ENCODE data around the gene KATNAL2.
"Not testable (repeated sequence)": the region's sequence is repeated elsewhere in the genome, so short reads cannot be mapped to it uniquely, and the experiment has no call there.

The KATNAL2 gene

DNA sequence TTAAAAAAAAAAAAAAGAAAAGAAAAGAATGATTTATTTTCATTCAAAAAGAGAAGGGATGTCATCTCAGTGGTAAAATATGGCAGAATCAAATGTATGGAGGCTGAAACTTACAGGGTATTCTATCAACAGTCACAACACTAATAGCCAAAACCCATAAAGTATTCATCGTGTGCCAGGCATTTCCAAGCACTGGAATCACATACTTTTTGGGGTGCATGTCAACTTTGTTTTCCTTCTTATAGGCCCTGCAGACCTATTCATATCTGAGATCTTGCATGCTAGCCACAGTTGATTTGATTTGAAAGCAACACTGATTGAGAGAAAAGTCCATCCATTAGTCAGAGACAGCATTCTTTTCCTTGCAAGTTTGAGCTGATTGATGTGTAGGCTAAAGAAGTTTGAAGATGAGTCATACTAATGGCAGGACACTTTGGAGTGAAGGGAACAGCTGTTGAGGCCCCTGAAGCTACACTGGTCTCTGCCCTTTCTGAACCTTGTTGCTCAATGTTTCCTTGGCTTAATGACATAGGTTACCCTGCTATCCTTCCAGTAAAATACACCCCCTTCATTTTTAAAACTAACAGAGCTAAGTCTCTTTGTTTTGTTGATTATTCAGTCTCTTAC lies 22.0 kb downstream of the KATNAL2 start:
- DNase-seq (ENCODE audit: low read depth in 2 of 2), result no peak

- no peak for DNase-seq (ENCODE audit: low read depth in 2 of 2)
Measured at GRCh38 chr18:46939998-46940571, 22.7 kb downstream of the KATNAL2 start.

DNA sequence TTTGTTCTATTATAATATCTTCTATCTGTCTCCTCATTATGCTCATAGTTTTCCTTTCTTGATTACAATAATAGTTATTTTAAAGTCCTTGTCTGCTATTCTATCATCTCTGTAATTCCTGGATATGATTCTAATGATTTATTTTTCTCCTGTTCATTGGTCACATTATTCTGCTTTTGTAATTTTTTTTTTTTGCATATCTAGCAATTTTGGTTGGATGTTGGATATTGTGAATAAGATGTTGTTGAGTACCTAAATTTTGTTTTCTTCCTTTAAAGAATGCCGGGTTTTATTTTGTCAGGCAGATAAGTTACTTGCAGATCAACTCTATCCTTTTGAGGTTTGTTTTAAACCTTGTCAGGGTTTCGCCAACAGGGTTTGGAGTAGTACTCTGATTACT lies 25.2 kb downstream of the KATNAL2 start:
- DNase-seq (ENCODE audit: low read depth in 2 of 2), result no peak

DNA sequence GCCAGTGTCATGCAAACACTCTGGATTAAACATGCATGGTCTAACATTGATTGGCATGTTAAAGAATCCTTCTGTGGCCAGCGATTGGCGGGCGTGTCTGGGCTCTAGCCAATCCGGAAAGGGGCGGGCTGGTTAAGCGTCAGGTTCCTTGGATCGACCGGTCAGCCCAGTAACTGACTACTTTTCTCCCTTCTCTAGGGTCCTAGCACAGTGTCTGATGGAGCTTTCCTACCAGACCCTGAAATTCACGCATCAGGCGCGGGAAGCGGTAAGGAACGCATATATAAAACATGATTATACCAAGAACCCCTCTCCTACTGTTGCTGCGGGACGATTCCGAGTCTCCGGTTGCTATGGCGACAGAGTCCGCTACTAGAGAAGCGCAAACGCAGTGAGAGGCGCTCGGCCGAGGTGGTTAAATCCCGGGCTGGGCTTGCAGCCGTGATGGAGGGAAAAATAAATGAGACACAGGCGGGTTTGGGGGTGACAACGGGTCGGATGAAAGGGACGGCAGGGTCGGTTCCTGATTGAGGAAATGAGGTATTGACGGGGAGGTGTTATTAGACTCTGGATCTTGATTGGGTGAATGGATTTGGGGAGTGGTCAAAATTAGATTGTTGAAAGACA lies 29.4 kb downstream of the KATNAL2 start:
- DNase-seq (ENCODE audit: low read depth in 2 of 2), result no peak

- DNase-seq (ENCODE audit: low read depth in 2 of 2), result no peak
Measured at GRCh38 chr18:46950064-46950656, 32.8 kb downstream of the KATNAL2 start.

DNA sequence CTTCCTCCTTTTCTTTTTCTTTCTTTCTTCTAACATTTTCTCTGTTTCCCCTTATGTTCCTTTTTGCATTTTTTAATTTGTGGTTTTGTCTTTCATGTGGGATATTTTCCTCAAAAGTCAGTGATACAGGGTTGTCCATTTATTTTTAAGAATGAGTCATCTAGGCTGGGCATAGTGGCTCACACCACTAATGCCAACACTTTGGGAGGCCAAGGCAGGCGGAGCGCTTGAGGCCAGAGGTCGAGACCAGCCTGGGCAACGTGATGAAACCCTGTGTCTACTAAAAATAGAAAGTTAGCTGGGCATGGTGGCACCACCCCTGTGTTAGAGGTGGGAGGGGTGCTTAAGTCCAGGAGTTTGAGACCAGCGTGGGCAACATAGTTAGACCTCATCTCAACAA lies 35.8 kb downstream of the KATNAL2 start:
- DNase-seq (ENCODE audit: low read depth in 2 of 2), result no peak

- DNase-seq (ENCODE audit: low read depth in 2 of 2), result no peak
Measured at GRCh38 chr18:46958209-46958608, 40.8 kb downstream of the KATNAL2 start.

- not testable (repeated sequence) for DNase-seq (ENCODE audit: low read depth in 2 of 2)
Measured at GRCh38 chr18:46963656-46964578, 46.5 kb downstream of the KATNAL2 start.

GRCh38 chr18:46964579-46965293 lies 47.3 kb downstream of the KATNAL2 start:
- not testable (repeated sequence) for DNase-seq (ENCODE audit: low read depth in 2 of 2)

DNA sequence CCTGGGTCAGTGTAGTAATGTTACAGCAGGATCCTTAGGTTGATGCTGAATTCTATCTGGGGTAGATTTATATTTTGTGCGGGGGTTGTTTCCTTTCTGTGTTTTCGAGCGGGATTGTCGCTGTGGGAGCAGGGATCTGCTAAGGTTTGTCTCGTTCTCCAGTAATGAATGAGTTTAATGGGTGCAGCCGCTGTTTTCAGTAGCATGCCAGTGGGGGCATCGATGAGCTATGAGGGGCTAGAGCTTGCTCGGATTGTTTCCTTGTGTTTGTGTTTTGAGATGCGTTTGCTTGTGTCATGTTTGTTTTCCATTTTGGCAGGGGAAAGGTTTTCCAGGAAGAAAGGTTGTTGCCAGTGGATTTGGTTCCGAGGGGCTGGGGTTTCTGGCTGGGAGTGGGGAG lies 48.9 kb downstream of the KATNAL2 start:
- not testable (repeated sequence) for DNase-seq (ENCODE audit: low read depth in 2 of 2)

DNA sequence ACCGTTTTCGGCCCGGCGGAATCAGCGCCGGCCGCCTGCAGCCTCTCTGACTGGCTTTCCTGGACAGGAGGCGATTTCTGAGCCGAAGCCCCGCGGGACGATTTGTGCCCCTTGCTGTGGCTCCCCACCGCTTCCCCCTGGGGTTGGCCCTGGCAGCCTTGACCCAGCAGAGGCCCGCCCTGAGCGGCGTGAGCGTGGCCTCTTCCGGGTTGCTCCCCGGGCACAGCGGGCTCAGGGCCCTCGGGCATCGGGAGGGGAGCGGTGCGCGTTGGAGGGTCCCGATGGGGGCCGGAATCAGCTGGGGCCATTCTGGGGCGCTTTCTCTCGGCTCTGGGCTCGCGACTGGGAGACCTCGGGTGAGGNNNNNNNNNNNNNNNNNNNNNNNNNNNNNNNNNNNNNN lies 52.1 kb downstream of the KATNAL2 start:
- DNase-seq (ENCODE audit: low read depth in 2 of 2), result not testable (repeated sequence)

DNA sequence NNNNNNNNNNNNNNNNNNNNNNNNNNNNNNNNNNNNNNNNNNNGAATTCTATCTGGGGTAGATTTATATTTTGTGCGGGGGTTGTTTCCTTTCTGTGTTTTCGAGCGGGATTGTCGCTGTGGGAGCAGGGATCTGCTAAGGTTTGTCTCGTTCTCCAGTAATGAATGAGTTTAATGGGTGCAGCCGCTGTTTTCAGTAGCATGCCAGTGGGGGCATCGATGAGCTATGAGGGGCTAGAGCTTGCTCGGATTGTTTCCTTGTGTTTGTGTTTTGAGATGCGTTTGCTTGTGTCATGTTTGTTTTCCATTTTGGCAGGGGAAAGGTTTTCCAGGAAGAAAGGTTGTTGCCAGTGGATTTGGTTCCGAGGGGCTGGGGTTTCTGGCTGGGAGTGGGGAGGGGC lies 102.5 kb downstream of the KATNAL2 start:
- DNase-seq (ENCODE audit: low read depth in 2 of 2), result not testable (repeated sequence)

DNA sequence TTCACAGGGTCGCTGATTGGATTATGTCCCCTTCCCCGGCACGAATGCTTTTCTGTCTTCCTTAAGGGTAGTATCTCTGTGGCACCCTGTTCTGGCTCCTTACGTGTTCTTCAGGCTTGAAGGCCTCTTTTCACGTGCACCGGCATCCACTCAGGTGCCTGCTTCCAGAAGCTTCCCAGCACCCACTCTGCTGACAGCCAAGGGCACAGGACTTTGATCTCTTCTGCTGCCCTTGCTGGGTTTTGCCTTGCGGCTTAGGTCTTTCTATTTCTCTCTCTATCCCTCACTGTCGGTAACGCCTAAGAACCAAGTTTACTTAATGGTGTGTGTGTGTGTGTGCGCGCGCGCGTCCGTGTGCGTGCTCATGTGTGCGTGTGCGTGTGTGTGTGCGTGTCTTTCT lies 103.4 kb downstream of the KATNAL2 start:
- not testable (repeated sequence) for DNase-seq (ENCODE audit: low read depth in 2 of 2)

GRCh38 chr18:47022821-47023220 lies 105.4 kb downstream of the KATNAL2 start:
- not testable (repeated sequence) for DNase-seq (ENCODE audit: low read depth in 2 of 2)

- not testable (repeated sequence) for DNase-seq (ENCODE audit: low read depth in 2 of 2)
Measured at GRCh38 chr18:47023769-47024465, 106.5 kb downstream of the KATNAL2 start.

GRCh38 chr18:47025557-47026174 lies 108.3 kb downstream of the KATNAL2 start:
- not testable (repeated sequence) for DNase-seq (ENCODE audit: low read depth in 2 of 2)

- DNase-seq (ENCODE audit: low read depth in 2 of 2), result not testable (repeated sequence)
Measured at GRCh38 chr18:47028738-47029137, 111.3 kb downstream of the KATNAL2 start.

DNA sequence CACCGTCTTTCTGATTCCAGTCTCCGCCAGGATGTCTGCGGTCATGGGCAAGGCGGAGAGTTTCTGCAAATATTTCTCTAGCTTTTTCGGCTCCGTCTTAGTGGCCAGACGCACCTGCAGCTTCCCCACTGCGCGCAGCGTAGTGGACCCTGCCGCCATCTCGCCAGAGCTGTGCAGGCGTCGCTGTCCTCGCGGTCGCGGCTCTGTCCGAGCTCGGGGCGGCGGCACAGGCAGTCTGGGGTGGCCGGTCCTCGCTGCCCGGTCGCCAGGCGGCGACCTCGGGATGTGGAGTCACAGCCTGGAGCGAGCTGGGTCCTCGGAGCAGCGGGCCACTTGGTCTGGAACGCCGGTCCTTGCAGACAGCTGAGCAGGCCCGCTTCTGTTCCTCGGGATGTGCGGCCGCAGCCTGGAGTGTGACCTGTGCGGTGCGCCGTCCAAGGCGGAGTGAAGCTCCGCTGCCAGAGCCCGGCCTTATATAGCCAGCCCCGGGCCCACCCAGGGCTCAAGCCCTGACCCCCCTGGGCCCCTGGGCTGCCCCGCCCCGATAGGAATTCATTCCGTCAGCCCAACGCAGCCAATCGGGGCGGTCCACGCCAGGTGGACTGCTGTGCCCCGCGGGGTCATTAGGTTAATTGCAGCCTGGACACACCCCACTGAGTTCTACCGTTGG lies 112.4 kb downstream of the KATNAL2 start:
- not testable (repeated sequence) for DNase-seq (ENCODE audit: low read depth in 2 of 2)

DNA sequence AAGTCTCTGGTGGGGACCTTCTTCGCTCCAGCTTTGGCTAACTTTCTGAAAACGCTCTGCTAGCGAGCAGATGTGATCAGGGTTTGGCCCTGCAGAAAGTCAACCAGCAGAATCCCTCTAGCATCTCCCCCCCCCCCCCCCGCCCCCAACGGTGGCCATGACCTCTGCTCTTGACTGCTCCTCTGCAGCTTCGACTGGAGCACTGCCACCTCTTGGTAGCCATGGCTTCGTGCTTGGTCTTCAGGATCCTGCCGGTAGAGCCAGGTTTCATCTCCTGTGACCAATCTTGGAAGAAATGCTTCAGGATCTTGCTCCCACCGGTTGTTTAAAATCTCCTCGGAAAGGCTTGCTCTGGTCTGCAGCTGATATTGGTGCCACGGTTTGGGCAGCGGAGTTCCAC lies 113.5 kb downstream of the KATNAL2 start:
- not testable (repeated sequence) for DNase-seq (ENCODE audit: low read depth in 2 of 2)

All from stimulated activated CD8-positive, alpha-beta memory T cell treated with anti-CD3 and anti-CD28 coated beads, Interleukin-15, amount 100 ng/mL, for 4 hours (primary cell).